ENCODE data around the gene TMEM39B. TPM values are rescaled to one million over a fixed set of nuclear protein-coding genes. Genes with fewer than 3 reads are reported as not detected.
A peak's percentile ranks its signal among the peaks of the same experiment; 100 is the strongest.
"Not testable (repeated sequence)": the region's sequence is repeated elsewhere in the genome, so short reads cannot be mapped to it uniquely, and the experiment has no call there.

Gene TMEM39B
- polyA plus RNA-seq, 4 donors: 17.9 to 25.5 (median 20.4) TPM

DNA sequence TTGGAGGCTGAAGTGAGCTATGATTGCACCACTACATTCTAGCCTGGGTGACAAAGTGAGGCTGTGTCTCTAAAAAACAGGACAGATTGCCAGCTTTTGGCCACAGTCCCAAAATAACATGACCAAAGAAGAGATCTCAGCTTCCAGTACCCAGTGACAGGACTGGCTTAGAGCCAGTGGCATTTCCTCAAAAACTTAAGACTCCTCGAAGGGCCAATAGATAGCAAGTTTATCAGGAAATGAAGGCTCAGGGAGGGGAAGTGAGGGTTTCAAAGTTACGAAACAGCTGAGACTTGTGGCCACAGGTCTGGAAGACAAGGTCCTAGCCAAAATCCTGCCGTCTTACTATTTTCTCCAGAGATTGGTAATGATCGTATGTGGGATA lies 6.3 kb upstream of the TMEM39B start:
- no peak for DNase-seq (ENCODE audit: low read depth in 4 of 4, low spot score in 2 of 4)

- no peak for DNase-seq (ENCODE audit: low read depth in 4 of 4, low spot score in 2 of 4)
Measured at GRCh38 chr1:32068957-32069588, 3.7 kb upstream of the TMEM39B start.

DNA sequence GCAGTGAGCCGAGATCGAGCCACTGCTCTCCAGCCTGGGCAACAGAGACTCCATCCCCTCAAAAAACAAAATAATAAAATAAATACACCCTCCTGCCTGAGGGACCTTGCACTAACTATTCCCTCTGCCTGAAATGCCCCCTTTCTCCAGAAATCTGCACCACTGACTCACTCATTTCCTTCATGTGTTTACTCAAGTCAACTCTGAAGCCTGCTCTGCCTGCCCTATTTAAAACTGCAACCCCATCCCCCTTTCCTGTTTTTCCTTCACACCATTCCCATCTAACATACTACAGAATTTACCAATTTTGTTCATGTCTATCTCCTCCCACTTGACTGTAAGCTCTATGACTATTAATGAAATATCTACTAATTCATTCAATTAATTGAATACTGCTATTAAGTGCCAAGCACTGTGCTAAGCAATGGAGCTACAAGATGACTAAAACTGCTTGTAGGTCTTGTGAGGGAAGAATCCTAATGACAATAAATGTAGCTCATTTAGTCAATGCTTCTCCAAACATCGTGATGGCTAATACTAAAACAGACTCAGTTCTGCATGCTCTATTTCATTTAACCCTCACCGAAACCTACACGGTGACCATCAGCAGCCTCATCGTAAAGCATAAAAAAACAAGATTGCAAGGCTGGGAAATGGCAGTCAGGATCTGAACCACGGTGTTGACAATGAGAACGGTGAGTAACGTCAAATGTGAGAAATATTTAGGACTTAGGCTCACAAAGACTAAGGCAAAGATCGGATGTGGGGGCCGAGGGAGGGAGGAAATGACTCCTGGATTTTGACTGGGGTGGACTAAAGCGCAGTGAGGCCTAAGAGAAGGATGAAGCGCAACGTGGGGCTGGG lies 749 bp upstream of the TMEM39B start:
- DNase-seq (ENCODE audit: low read depth in 4 of 4, low spot score in 2 of 4): peak in 1 of 4 donors; percentile 59

DNA sequence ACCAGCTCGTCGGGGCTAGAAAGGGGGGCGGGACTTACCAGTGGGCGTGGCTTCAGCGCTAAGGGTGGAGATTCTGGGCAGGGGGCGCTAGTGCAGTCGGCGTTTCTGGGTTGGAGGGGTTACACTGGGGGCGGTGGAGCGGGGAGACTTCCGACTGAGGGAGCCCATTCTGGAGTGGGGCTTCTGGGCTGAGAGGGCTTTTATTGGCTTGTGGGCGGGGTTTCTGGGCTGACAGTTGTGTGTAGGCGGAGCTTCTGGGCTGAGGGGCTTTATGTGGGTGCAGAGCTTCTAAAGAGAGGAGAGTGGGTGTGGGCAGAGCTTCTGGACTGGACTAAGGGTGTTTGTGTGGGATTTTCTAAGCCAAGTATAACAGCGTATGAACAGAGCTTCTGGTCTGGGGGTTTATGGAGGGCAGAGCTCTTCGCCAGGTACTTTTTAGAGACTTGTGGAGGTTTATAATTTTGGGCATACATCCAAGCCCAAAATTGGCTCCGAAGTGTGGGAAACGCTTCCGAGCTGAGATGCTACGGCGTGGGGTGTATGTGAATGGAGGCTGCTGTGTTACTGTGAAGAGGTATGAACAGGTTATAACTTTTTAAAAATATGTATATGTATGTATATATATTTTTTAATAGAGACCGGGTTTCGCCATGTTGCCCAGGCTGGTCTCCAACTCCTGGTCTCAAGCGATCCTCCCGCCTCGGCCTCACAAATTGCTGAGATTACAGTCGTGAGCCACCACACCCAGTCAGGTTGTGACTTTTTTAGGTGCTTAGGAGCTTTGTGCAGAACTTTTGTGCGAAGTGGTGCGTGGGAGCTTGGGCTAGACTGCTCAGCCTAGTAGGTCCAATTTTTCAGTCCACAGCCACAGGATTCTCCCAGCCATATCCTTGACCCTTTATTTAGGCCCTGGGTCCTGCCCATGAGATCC lies 825 bp downstream of the TMEM39B start:
- peak in 1 of 4 donors; percentile 90 for DNase-seq (ENCODE audit: low read depth in 4 of 4, low spot score in 2 of 4)

DNA sequence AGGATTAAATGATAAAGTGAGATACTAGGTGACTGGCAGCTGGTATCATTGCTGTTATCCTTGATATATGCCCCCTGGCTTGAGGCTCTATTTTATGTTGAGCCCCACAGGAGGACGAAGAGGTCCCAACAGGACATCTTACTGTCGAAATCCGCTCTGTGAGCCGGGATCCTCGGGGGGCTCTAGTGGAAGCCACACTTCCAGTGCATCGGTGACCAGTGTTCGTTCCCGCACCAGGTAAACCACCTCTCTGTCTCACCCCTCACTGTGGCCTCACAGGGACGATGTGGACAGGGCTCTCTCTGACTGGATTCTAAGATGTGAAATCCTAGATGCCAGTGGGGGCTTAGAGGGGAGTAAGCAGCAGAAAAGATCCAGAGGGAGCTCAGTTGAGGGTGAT lies 2.1 kb downstream of the TMEM39B start:
- DNase-seq (ENCODE audit: low read depth in 4 of 4, low spot score in 2 of 4): no peak

DNA sequence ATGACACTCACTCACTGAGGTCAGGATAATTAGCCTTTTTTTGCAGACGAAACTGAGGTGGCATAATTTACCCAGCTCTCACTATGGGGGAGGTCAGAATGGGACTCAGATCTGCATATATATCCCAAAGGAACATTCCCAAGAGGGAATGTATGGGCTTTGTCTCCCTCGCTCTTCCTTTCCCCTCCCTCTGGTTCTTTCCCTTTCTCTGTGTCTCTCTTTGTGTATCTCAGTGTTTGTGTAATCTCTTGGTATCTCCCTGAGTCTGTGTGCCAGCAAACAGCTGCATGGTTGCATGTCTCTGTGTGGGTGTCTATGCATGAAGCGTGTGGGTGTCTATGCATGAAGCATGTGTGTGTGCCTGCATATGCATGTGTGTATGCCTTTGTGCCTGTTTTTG lies 4.7 kb downstream of the TMEM39B start:
- DNase-seq (ENCODE audit: low read depth in 4 of 4, low spot score in 2 of 4): no peak

GRCh38 chr1:32082022-32082421 lies 9.3 kb downstream of the TMEM39B start:
- no peak for DNase-seq (ENCODE audit: low read depth in 4 of 4, low spot score in 2 of 4)

- not testable (repeated sequence) for DNase-seq (ENCODE audit: low read depth in 4 of 4, low spot score in 2 of 4)
Measured at GRCh38 chr1:32086381-32086780, 13.6 kb downstream of the TMEM39B start.

DNA sequence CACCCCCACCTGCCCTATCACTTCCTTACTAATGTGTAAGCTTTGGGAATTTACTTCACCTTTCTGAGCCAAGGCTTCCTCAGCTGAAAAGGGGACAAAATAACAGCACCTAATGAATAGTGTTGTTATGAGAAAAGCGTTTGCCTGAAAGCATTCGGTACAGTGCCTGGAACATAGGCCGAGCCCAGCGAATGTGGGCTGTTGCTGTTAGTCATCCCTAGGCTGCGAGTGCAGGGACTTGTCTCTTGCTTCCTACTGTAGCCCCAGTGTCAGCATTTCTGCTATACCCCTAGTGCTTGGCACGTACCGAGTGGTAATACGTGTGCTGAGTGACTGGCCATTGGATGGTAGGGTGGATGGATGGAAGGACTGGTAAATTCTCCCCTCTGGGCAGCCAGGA lies 18.4 kb downstream of the TMEM39B start:
- no peak for DNase-seq (ENCODE audit: low read depth in 4 of 4, low spot score in 2 of 4)

GRCh38 chr1:32091591-32091990 lies 18.9 kb downstream of the TMEM39B start:
- DNase-seq (ENCODE audit: low read depth in 4 of 4, low spot score in 2 of 4): no peak

DNA sequence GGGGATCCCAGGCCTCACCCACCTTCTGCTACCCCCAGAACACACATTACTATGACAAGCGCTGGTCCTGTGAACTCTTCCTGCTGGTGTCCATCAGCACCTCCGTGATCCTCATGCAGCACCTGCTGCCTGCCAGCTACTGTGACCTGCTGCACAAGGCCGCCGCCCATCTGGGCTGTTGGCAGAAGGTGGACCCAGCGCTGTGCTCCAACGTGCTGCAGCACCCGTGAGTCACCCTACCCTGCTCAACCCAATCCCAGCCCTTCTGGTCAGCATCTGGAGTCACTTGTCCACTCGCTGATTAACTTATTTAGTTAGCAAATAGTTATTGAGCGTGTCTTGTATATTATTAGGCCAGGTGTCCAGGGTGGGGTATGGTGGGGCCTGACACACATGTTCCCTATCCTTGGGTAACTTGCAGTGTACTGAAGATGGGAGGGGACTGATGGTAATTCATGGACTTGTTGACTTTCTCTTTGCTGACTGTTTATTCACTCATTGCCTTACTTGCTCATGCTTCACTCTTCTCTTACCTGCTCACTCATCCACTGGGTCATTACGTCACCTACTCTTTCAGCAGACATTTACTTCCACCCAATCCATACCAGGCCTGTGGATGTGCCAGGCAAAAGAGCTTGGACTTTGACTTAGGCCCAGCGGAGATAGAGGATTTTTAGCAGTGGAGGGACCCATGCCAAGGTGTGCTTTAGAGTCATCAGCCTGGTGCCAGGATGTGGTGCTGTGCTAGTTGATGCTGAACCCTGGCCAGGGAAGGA lies 22.2 kb downstream of the TMEM39B start:
- DNase-seq (ENCODE audit: low read depth in 4 of 4, low spot score in 2 of 4): no peak

- DNase-seq (ENCODE audit: low read depth in 4 of 4, low spot score in 2 of 4): no peak
Measured at GRCh38 chr1:32099426-32099825, 26.7 kb downstream of the TMEM39B start.

DNA sequence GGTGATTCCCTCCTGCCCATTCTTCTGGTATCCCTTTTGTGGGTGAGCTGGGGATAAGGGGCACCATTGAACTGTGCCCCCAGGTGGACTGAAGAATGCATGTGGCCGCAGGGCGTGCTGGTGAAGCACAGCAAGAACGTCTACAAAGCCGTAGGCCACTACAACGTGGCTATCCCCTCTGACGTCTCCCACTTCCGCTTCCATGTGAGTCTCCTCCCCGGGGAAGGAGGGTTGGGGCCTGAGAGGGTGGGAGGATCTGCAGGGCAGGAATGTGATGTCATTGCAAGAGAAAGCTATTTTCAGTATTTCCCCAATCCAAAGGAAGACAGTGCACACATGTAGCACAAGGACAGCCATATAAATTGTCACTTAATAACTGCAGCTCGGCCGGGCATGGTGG lies 27.6 kb downstream of the TMEM39B start:
- no peak for DNase-seq (ENCODE audit: low read depth in 4 of 4, low spot score in 2 of 4)

- DNase-seq (ENCODE audit: low read depth in 4 of 4, low spot score in 2 of 4): no peak
Measured at GRCh38 chr1:32100807-32101708, 28.3 kb downstream of the TMEM39B start.

- DNase-seq (ENCODE audit: low read depth in 4 of 4, low spot score in 2 of 4): no peak
Measured at GRCh38 chr1:32104127-32104526, 31.4 kb downstream of the TMEM39B start.

DNA sequence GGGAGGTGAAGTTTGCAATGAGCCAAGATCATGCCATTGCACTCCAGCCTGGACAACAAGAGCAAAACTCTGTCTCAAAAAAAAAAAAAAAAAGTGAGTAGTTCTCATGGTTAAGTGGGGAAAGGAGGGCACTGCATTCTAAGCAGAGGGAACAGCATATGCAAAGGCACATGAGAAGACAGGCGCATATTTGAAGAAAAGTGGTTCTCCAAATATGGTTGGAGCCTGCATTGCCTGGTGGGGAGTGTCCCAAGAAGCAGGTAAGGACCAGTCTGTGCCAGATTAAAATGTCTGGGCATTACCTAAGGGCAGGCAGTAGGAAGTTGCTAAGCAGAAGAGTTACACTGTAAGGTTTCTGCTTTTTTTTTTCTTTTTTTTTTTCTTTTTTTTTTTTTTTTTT lies 32.6 kb downstream of the TMEM39B start:
- no peak for DNase-seq (ENCODE audit: low read depth in 4 of 4, low spot score in 2 of 4)

- no peak for DNase-seq (ENCODE audit: low read depth in 4 of 4, low spot score in 2 of 4)
Measured at GRCh38 chr1:32106663-32107275, 34.0 kb downstream of the TMEM39B start.

GRCh38 chr1:32107742-32108661 lies 35.3 kb downstream of the TMEM39B start, which contains the start of gene KPNA6:
TSS of gene KPNA6 (plus strand) at chr1:32108056. CDS start at chr1:32108131, 75 bp downstream.
- peak; percentile 87 to 95 (median 91) for DNase-seq (ENCODE audit: low read depth in 4 of 4, low spot score in 2 of 4)
